ENCODE data around the gene RCC2. TPM values are rescaled to one million over a fixed set of nuclear protein-coding genes. Genes with fewer than 3 reads are reported as not detected.

Gene RCC2
- total RNA-seq, 1 donor from 2014 or later, result 224 TPM

DNA sequence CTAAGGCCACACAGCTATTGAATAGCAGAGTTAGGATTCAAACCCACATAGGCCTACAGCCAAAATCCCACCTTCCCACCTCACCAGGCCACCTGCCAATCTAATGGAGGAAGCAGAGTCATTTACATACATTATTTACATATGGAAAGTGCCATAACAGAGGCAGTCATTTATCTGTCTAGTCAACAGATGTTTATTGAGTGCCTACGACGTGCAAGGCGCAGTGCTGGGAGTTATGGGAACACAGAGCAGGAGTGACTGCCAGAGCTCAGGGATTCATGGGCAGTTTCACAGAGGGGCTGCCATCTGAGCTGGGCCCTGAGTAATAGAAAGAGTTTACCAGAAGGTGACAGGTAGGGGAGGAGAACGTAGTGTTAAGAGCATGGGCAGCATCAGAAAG is 77.8 kb downstream of the RCC2 start:
- peaks cover 6% of the 10 kb centered on the region for H3K27me3 Mint-ChIP-seq (ENCODE audit: low read depth)
- no peaks in the 10 kb centered on the region for H3K9me3 Mint-ChIP-seq
- no peak for DNase-seq (ENCODE audit: low read depth, low spot score)
- H3K4me3 Mint-ChIP-seq, result no peak overlapping the region
- no peaks in the 10 kb centered on the region for H3K36me3 Mint-ChIP-seq (ENCODE audit: low read depth)
- H3K4me1 Mint-ChIP-seq, result no peaks in the 10 kb centered on the region
- H3K27ac Mint-ChIP-seq (ENCODE audit: unreplicated experiment), result no peak overlapping the region
- TF ChIP-seq, protein P1, sequence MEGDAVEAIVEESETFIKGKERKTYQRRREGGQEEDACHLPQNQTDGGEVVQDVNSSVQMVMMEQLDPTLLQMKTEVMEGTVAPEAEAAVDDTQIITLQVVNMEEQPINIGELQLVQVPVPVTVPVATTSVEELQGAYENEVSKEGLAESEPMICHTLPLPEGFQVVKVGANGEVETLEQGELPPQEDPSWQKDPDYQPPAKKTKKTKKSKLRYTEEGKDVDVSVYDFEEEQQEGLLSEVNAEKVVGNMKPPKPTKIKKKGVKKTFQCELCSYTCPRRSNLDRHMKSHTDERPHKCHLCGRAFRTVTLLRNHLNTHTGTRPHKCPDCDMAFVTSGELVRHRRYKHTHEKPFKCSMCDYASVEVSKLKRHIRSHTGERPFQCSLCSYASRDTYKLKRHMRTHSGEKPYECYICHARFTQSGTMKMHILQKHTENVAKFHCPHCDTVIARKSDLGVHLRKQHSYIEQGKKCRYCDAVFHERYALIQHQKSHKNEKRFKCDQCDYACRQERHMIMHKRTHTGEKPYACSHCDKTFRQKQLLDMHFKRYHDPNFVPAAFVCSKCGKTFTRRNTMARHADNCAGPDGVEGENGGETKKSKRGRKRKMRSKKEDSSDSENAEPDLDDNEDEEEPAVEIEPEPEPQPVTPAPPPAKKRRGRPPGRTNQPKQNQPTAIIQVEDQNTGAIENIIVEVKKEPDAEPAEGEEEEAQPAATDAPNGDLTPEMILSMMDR (conservative IDR thresholded peaks at IDR 0.05), result no peak

DNA sequence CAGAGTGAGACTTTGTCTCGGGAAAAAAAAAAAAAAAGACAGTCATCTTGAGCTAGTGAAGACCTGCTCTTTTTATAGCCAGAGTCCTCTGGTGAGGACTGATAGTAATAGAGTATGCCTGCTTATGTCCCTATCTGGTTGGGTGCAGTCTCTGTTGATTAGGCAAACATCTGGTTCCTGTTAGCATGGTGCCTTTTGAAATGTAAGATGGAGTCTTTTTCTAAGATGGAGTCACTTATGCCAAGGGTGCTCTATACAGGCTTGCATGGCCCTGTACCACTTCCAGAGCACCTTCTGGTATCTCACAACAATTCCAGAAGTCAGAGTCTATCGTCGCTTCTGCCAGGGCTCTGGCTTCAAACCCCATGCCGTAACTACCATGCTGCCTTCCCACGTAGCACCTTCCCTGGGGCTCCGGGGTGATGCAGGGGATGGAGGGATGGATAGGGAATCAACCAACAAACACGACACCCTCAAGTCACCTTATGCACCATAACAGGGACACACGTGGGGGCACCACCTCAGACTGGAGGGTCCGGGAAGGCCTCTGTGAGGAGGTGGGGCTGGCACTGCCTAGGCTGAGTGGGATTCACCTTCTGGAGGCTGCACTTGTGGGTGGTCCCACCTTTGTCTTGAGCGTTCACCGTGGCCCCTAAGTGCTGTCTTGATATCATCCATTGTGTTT is 79.1 kb downstream of the RCC2 start:
- no peak overlapping the region for H3K27ac Mint-ChIP-seq (ENCODE audit: unreplicated experiment)
- no peaks in the 10 kb centered on the region for H3K36me3 Mint-ChIP-seq (ENCODE audit: low read depth)
- DNase-seq (ENCODE audit: low read depth, low spot score), result no peak
- H3K4me3 Mint-ChIP-seq, result no peak overlapping the region
- H3K9me3 Mint-ChIP-seq, result no peaks in the 10 kb centered on the region
- no peaks in the 10 kb centered on the region for H3K27me3 Mint-ChIP-seq (ENCODE audit: low read depth)
- H3K4me1 Mint-ChIP-seq, result no peaks in the 10 kb centered on the region
- TF ChIP-seq, protein P1 (conservative IDR thresholded peaks at IDR 0.05), result no peak

DNA sequence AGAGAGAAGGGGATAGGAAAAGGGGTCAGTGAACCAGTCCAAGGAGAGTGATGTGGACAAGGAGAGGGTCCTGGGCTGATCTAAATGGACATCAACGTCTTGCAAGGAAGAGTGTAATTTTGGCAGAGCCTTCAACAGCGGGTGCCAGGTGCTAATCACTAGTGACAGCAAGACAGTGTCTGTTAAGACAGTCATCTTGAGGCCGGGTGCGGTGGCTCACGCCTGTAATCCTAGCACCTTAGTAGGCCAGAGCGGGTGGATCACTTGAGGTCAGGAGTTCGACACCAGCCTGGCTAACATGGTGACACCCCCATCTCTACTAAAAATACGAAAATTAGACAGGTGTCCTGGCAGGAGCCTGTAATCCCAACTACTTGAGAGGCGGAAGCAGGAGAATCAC is 79.7 kb downstream of the RCC2 start:
- TF ChIP-seq, protein P1 (conservative IDR thresholded peaks at IDR 0.05), result no peak
- no peak for DNase-seq (ENCODE audit: low read depth, low spot score)
- no peaks in the 10 kb centered on the region for H3K9me3 Mint-ChIP-seq
- no peak overlapping the region for H3K4me3 Mint-ChIP-seq
- H3K4me1 Mint-ChIP-seq, result no peaks in the 10 kb centered on the region
- no peaks in the 10 kb centered on the region for H3K36me3 Mint-ChIP-seq (ENCODE audit: low read depth)
- H3K27me3 Mint-ChIP-seq (ENCODE audit: low read depth), result no peaks in the 10 kb centered on the region
- no peak overlapping the region for H3K27ac Mint-ChIP-seq (ENCODE audit: unreplicated experiment)

DNA sequence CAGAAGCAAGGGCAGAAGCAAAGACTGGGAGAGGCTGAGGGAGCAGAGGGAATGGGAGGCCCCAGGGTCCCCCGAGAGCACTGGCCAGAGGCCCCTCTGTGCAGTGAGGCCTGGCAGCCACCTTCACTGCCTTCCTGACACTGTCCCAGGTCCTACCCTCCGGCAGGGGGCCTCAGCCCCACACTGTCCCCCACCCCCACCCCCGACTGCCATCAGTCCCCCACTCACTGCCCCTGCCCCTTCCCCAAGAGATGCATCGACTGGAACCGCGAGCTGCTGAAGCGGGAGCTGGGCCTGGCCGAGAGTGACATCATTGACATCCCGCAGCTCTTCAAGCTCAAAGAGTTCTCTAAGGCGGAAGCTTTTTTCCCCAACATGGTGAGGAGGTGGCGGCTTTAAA is 80.4 kb downstream of the RCC2 start:
- Mint-ChIP-seq H3K27me3 (ENCODE audit: low read depth) (no peaks in the 10 kb centered on the region), H3K4me1 (no peaks in the 10 kb centered on the region), H3K36me3 (ENCODE audit: low read depth) (no peaks in the 10 kb centered on the region), H3K4me3 (no peak overlapping the region), H3K27ac (ENCODE audit: unreplicated experiment) (no peak overlapping the region), H3K9me3 (no peaks in the 10 kb centered on the region)
- TF ChIP-seq, protein P1 (conservative IDR thresholded peaks at IDR 0.05), result no peak
- DNase-seq (ENCODE audit: low read depth, low spot score), result no peak

DNA sequence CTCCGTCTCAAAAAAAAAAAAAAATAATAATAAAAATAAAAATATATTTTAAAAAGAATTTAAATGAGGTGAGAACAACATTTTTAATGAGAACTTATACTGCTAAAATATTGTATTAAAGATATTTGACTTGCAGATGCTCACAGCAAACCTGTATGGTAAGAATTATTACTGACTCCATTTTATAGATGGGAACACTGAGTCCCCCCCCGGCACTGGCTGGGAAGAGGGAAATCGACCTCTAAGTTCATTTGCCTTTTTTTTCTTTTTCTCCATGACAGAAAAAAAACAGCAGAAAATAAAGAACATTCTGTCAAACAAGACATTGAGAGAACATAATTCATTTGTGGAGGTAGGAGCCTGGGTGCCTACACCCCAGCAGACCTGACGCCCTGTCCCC is 80.9 kb downstream of the RCC2 start:
- H3K27me3 Mint-ChIP-seq (ENCODE audit: low read depth), result no peaks in the 10 kb centered on the region
- H3K9me3 Mint-ChIP-seq, result no peaks in the 10 kb centered on the region
- H3K27ac Mint-ChIP-seq (ENCODE audit: unreplicated experiment), result no peak overlapping the region
- H3K36me3 Mint-ChIP-seq (ENCODE audit: low read depth), result no peaks in the 10 kb centered on the region
- TF ChIP-seq, protein P1 (conservative IDR thresholded peaks at IDR 0.05), result no peak
- H3K4me1 Mint-ChIP-seq, result no peaks in the 10 kb centered on the region
- no peak for DNase-seq (ENCODE audit: low read depth, low spot score)
- H3K4me3 Mint-ChIP-seq, result no peak overlapping the region

Other genes with a start within 250 kb of the RCC2 start
- not detected in 2 replicates for gene PADI1, start 234.5 kb downstream of the RCC2 start, total RNA-seq
- not detected in 2 replicates for gene PADI3, start 190.6 kb downstream of the RCC2 start, total RNA-seq
- not detected in 2 replicates for gene PADI4, start 131.5 kb downstream of the RCC2 start, total RNA-seq
- not detected in 2 replicates for gene PADI6, start 67.5 kb downstream of the RCC2 start, total RNA-seq
- gene ARHGEF10L, start 100.0 kb upstream of the RCC2 start, total RNA-seq, result 20.4 and 22.2 TPM in 2 replicates